ENCODE results near the gene SAT2. TPM values are rescaled to one million over a fixed set of nuclear protein-coding genes. Genes with fewer than 3 reads are reported as not detected.
"Not testable (repeated sequence)": the region's sequence is repeated elsewhere in the genome, so short reads cannot be mapped to it uniquely, and the experiment has no call there.

The SAT2 gene
- total RNA-seq = 31.4 TPM

- DNase-seq (ENCODE audit: low spot score in 2 of 2) (peak; percentile 88 to 98), FAIRE-seq (no peak)
Measured at GRCh38 chr17:7627250-7628121, at the start of gene SAT2. Gene SAT2 (minus strand): TSS chr17:7627821. CDS start chr17:7627635, 186 bp downstream.

- no peak for DNase-seq (ENCODE audit: low spot score in 2 of 2)
Measured at GRCh38 chr17:7676533-7676932, 48.9 kb upstream of the SAT2 start.

DNA sequence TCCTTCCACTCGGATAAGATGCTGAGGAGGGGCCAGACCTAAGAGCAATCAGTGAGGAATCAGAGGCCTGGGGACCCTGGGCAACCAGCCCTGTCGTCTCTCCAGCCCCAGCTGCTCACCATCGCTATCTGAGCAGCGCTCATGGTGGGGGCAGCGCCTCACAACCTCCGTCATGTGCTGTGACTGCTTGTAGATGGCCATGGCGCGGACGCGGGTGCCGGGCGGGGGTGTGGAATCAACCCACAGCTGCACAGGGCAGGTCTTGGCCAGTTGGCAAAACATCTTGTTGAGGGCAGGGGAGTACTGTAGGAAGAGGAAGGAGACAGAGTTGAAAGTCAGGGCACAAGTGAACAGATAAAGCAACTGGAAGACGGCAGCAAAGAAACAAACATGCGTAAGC lies 47.3 kb upstream of the SAT2 start:
- no peak for DNase-seq (ENCODE audit: low spot score in 2 of 2)
- no peak for FAIRE-seq

More at GRCh38 chr17:7676533-7676932, 48.9 kb upstream of the SAT2 start:
- no peak for FAIRE-seq

DNA sequence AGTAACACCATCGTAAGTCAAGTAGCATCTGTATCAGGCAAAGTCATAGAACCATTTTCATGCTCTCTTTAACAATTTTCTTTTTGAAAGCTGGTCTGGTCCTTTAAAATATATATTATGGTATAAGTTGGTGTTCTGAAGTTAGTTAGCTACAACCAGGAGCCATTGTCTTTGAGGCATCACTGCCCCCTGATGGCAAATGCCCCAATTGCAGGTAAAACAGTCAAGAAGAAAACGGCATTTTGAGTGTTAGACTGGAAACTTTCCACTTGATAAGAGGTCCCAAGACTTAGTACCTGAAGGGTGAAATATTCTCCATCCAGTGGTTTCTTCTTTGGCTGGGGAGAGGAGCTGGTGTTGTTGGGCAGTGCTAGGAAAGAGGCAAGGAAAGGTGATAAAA lies 45.6 kb upstream of the SAT2 start:
- FAIRE-seq (no peak), DNase-seq (ENCODE audit: low spot score in 2 of 2) (no peak)

DNA sequence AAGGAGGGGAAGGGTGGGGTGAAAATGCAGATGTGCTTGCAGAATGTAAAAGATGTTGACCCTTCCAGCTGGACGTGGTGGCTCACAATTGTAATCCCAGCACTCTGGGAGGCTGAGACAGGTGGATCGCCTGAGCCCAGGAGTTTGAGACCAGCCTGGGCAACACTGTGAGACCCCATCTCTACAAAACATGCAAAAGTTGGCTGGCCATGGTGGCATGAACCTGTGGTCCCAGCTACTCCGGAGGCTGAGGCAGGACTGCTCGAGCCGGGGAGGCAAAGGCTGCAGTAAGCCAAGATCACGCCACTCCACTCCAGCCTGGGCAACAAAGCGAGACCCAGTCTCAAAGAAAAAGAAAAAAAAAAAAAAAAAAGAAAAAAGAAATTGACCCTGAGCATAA lies 40.9 kb upstream of the SAT2 start:
- DNase-seq (ENCODE audit: low spot score in 2 of 2) = no peak
- FAIRE-seq = no peak

DNA sequence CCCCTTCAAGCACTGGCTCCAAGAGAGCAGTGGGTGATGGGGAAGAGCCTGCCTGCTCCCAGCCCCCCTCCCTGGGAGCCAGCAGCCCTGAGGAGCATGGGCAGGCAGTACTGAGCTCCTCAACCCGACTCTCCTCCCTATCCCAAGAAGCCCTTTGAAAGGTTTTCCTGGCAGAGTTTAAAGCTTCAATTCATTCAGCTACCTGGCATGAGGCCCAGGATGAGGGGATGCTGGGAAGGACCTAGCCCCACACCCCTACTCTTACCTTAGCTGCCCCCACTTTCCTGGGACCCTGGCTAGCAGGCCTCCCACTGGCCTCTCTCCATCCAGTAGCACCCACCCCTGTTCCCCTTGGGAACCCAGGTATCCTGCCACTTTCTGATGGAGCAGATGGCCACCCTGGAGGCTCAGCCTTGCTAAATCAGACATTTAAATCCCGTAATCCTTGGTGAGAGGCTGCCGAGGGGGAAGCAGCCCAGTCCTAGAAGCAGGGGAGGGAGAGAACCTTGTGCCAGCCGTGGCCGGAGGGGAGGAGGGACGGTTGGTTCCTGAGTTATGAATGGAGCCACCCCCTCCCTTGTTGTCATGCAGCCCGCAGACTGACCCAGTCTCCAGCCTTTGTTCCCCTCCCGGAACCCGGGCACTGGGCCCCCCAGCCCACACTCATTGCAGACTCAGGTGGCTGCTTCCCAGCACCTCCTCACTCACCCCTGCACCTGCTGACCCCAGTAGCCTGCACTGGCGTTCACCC lies 40.2 kb upstream of the SAT2 start:
- DNase-seq (ENCODE audit: low spot score in 2 of 2) = peak in 1 of 2 donors; percentile 54
- FAIRE-seq = no peak

DNA sequence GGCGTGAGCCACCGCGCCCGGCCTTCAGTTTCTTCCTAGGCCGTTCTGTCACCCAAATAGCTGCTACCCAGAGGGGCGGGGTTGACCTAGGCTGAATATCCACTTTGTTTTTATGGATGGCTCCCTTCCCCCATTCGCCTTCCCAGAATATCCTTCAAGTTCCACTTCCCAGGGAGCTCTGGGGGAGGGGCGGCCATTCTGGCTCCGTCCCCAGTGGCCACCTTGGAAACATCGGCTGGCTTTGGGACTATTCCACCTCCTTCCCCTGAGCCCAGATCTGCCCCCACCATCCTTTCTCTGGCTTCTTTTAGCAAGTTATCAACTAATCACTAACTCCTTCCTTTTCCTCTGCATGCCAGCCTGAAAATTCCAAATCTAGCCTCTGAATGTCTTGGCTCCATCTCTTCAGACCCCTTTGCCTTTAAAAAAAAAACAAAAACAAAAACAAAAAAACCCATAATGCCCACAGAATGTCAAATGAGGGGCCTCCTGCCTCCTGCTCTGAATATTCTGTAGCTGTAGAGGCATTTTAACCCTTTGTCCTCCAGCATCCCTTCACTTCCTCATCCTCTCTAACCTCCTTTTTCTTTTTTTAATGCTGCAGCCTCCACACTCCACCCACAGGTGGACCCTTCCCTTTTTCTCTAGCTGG lies 29.5 kb upstream of the SAT2 start:
- FAIRE-seq = no peak

DNA sequence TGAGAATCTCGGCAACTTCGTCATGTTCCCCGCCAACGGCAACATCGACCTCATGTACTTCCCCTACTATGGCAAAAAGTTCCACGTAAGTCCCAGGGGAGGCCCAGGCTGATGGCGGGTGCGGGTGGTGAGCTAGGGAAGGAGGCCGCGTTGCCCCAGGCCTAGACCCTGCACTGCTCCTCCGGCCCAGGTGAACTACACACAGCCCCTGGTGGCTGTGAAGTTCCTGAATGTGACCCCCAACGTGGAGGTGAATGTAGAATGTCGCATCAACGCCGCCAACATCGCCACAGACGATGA lies 27.9 kb upstream of the SAT2 start:
- FAIRE-seq = no peak
- DNase-seq (ENCODE audit: low spot score in 2 of 2) = no peak

More for the DNA sequence above, 29.5 kb upstream of the SAT2 start:
- peak in 1 of 2 donors; percentile 53 for DNase-seq (ENCODE audit: low spot score in 2 of 2)

- DNase-seq (ENCODE audit: low spot score in 2 of 2) (no peak), FAIRE-seq (no peak)
Measured at GRCh38 chr17:7654832-7655540, 27.4 kb upstream of the SAT2 start.

DNA sequence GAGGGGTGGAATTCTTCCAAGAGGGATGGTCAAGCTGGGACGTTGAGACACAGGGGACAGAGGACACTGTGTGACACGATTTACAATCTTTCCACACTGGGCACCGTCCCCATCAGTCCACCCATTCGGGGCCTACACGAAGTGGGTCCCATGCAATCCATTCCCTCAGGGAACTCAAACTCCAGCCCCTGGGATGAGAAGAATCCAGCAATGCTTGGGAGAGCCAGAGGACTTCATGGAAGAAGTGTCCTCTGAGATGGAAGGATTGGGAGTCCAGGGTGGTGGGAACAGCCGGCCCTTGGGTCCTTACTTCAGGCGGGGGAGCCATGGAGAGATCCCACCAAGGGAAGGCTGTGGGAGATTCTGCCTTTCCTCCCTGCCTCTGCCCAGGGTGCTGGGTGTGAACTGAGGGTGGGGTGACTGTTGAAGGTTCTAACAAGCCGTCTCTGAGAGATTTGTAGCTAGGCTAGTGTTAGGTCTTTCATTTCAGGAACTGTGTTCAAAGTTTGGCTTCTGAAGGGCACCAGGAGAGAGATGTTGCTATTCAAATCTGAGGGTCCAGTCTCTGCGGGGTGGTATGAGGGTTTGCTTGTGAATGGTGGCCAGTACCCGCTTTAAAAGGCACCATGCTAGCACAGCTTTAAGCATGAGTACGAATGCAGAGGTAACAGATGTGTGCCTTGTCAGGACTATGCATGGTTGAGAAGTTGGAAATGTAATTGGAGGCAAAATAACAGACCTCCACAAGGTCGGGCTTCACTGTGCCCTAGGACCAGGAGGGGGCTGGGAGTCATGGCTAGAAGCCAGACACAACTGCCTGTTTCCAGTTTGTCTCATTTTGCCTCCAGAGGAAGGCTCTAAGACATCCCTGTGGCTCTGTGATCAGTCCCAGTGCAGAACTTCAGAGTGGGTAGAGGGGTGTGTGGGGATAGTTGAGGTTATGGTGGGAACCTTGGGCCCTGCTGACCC lies 25.1 kb upstream of the SAT2 start:
- FAIRE-seq (no peak), DNase-seq (ENCODE audit: low spot score in 2 of 2) (no peak)

DNA sequence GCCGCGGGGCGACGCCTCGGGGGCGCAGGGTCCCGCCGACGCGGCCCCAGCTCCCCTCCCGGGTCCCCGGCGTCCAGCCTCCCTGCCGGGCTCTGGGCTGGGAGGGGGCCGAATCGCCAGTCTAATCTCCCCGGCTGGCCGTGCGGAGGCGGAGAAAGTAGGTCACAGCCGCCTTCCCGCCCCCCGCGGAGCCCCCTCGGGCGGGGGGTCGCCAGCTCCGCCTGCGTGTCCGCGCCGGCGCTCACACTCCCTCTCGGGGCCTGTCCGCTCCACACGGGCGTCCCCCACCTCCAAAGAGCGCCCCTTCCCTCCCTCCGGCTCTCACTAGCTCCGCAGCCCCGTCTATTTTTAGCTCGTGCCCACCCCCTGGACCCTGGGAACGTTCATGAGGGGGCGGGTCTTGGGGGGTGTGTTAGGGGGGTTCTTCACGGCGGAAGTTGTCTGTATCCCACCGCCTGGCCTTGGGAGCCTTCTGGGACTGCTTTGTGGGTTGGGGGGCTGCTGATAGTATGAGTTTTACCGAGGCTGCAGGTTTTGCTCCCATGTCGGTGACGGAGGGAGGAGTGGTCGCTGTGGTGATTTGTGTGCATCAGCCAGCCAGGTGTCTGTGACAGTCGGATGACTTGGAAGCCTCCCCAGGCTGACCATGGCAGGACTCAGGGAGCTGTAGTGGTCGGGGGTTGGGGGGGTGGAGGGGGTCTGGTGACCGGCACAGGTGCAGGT lies 24.2 kb upstream of the SAT2 start:
- no peak for FAIRE-seq
- DNase-seq (ENCODE audit: low spot score in 2 of 2) = peak in 1 of 2 donors; percentile 66

DNA sequence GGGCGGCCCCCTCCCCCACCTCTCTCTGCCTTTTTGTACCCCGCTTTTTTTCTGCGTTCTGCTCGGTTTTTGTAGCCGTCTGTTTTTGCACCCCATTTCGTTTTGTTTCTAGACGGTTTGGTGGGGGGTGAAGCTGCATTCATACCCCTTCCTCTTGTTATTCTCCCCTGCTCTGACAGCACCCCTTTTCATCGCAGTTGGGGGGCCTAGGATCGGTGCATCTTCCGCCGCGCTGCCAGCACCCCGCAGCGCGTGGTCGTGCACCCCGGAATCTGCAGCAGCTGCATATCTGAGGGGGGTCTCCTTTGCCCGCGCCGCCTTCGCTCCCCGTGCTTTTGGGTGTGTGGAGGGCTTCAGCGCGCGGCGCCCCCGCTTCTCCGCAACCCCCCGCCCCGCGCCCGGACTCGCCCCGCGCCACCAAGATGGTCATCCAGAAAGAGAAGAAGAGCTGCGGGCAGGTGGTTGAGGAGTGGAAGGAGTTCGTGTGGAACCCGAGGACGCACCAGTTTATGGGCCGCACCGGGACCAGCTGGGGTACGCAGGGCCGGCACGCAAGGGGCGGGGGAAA lies 23.6 kb upstream of the SAT2 start:
- FAIRE-seq = no peak
- DNase-seq (ENCODE audit: low spot score in 2 of 2) = no peak

- FAIRE-seq (no peak), DNase-seq (ENCODE audit: low spot score in 2 of 2) (peak; percentile 83 to 89)
Measured at GRCh38 chr17:7650509-7651096, 23.0 kb upstream of the SAT2 start, which contains the start of gene ATP1B2. Gene ATP1B2 (plus strand): TSS chr17:7650926. CDS start chr17:7651519, 593 bp downstream.

- DNase-seq (ENCODE audit: low spot score in 2 of 2) = no peak
- no peak for FAIRE-seq
Measured at GRCh38 chr17:7647018-7647417, 19.4 kb upstream of the SAT2 start.

DNA sequence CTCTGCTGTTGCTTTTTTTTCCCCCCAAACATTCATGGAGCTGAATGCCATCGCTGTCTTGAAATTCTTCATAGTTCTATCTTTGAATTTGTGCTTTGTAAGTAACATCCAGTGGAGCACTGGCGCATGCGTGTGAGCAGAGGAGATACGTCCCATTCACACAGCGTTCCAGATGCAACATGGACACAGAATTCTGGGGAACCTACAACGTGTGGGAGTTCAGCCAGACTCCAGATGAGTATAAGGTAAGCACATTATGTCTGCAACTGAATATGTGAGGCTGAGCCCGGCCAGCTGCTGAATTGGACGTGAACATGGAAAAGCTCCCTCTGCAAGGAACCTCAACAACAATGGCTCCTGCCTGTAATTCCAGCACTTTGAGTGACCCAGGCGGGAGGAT lies 18.8 kb upstream of the SAT2 start:
- FAIRE-seq = no peak
- DNase-seq (ENCODE audit: low spot score in 2 of 2) = no peak

GRCh38 chr17:7644775-7645174 lies 17.2 kb upstream of the SAT2 start:
- DNase-seq (ENCODE audit: low spot score in 2 of 2) (no peak), FAIRE-seq (no peak)

GRCh38 chr17:7641635-7642034 lies 14.0 kb upstream of the SAT2 start:
- DNase-seq (ENCODE audit: low spot score in 2 of 2); FAIRE-seq: not testable (repeated sequence)

DNA sequence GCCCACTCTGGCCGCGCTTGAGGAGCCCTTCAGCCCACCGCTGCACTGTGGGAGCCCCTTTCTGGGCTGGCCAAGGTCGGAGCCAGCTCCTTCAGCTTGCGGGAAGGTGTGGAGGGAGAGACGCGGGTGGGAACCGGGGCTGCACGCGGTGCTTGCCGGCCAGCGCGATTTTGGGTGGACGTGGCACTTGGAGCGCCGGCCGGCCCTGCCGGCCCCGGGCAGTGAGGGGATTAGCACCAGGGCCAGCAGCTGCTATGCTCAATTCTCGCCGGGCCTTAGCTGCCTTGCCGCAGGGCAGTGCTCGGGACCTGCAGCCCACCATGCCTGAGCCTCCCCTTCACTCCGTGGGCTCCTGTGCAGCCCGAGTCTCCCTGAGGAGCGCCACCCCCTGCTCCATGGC lies 13.2 kb upstream of the SAT2 start:
- no peak for FAIRE-seq
- DNase-seq (ENCODE audit: low spot score in 2 of 2) = no peak

Measured in frontal cortex (tissue), 4 donors.